Uterus (tissue), 4 donors: Measurements from ENCODE around the gene LACTB. TPM values are rescaled to one million over a fixed set of nuclear protein-coding genes. Genes with fewer than 3 reads are reported as not detected.

Source experiments
- DNase-seq, 2 donors: peaks; one replicate each; pipeline ENCODE4 v3.0.0-alpha.2; 2019 to 2020
- H3K27ac ChIP-seq, 2 donors: fragments of 200-600 bp; sonication (generic); 1 replicate in 1 of 2; 2 replicates in 1 of 2; pipeline ENCODE4 v1.5.1; 2016 to 2018
- H3K27me3 ChIP-seq, 2 donors: fragments of 200-600 bp; sonication (generic); one replicate each; pipeline ENCODE4 v1.5.1; 2018 to 2019; ENCODE audit warnings: control low read depth in 1 of 2
- H3K36me3 ChIP-seq, 2 donors: fragments of 200-600 bp; sonication (generic); one replicate each; pipeline ENCODE4 v1.5.1; 2019; ENCODE audit warnings: control low read depth in 1 of 2
- H3K4me1 ChIP-seq, 2 donors: fragments of 200-600 bp; sonication (generic); one replicate each; pipeline ENCODE4 v1.5.1; 2018 to 2019; ENCODE audit warnings: control low read depth in 1 of 2
- H3K4me3 ChIP-seq, 2 donors: fragments of 200-600 bp; sonication (generic); 1 replicate in 1 of 2; 2 replicates in 1 of 2; pipeline ENCODE4 v1.5.1; 2018 to 2019; ENCODE audit warnings: mild to moderate bottlenecking in 1 of 2
- H3K9me3 ChIP-seq, 2 donors: fragments of 200-600 bp; sonication (generic); one replicate each; pipeline ENCODE4 v1.5.1; 2019; ENCODE audit warnings: control low read depth in 1 of 2
- POLR2A ChIP-seq, 2 donors: fragments of 450-650 bp; IDR thresholded peaks; one replicate each; pipeline ENCODE4 v1.6.1; 2016; ENCODE audit warnings: antibody characterized with exemption in 2 of 2, mild to moderate bottlenecking in 1 of 2, moderate library complexity in 1 of 2
- intact Hi-C: fragments of 100-400 bp; cut with DNase I; formaldehyde crosslinking; loops from one replicate; pipeline ENCODE4 v1.15.1; 2023; ENCODE audit warnings: low total_unique reads
- total RNA-seq, 4 donors: library from RNA; depleted of rRNA in 3 of 4; stranded (reverse); fragments of >200 nt in 3 of 4; gene quantifications; one replicate each; pipeline versions ENCODE4 v1.1.0 to v1.2.4, GENCODE V29; 2014 to 2023
- TF ChIP-seq, protein P1 (sequence below), 4 experiments: fragments of 200-600 bp in 2 of 4; fragments of 450-650 bp in 2 of 4; sonication (generic) in 2 of 4; IDR thresholded peaks; one replicate each; pipeline ENCODE4 v1.5.1; 2016 to 2019; ENCODE audit warnings: antibody characterized with exemption in 4 of 4, mild to moderate bottlenecking in 2 of 4, moderate library complexity in 1 of 4
- donor health status: DM: yes; HTN: yes; CAD: no.

Gene LACTB
- total RNA-seq, 4 donors from 2014 or later, result 7.9 to 13.6 (median 9.6) TPM

DNA sequence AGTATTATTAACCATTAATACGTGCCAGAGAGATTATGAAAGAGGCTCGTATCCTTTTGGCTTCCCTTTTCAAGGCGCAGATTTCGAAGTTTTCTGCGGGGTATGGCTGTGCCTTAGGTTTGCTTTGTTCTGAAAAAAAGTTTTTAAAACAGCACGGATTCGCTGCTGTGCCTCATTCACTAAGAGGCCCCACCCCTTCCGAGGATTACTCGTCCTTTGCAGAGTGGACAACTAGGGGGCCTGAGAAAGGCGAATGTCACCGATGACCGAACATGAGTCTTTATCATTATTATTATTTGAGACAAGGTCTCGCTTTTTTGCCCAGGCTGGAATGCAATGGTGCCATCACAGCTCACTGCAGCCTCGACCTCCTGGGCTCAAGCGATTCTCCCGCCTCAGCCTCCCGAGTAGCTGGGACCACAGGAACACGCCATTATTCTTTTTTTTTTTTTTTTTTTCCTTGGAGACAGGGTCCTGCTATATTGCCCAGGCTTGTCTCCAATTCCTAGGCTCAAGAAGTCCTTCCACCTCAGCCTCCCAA lies 36.3 kb downstream of the LACTB start:
- H3K9me3 ChIP-seq, result no peaks in the 10 kb centered on the region
- H3K27me3 ChIP-seq, result no peaks in the 10 kb centered on the region
- no peaks in the 10 kb centered on the region for H3K36me3 ChIP-seq
- peak overlapping the region; percentile 88 for H3K4me3 ChIP-seq
- DNase-seq, result peak; percentile 60 to 70
- no peak for TF ChIP-seq POLR2A (IDR thresholded peaks at IDR 0.05)
- TF ChIP-seq, protein P1, sequence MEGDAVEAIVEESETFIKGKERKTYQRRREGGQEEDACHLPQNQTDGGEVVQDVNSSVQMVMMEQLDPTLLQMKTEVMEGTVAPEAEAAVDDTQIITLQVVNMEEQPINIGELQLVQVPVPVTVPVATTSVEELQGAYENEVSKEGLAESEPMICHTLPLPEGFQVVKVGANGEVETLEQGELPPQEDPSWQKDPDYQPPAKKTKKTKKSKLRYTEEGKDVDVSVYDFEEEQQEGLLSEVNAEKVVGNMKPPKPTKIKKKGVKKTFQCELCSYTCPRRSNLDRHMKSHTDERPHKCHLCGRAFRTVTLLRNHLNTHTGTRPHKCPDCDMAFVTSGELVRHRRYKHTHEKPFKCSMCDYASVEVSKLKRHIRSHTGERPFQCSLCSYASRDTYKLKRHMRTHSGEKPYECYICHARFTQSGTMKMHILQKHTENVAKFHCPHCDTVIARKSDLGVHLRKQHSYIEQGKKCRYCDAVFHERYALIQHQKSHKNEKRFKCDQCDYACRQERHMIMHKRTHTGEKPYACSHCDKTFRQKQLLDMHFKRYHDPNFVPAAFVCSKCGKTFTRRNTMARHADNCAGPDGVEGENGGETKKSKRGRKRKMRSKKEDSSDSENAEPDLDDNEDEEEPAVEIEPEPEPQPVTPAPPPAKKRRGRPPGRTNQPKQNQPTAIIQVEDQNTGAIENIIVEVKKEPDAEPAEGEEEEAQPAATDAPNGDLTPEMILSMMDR (IDR thresholded peaks at IDR 0.05), result no peak
- H3K4me1 ChIP-seq, result no peaks in the 10 kb centered on the region
- intact Hi-C loops, result no loop called here
- H3K27ac ChIP-seq, result peak overlapping the region; percentile 94 to 99

DNA sequence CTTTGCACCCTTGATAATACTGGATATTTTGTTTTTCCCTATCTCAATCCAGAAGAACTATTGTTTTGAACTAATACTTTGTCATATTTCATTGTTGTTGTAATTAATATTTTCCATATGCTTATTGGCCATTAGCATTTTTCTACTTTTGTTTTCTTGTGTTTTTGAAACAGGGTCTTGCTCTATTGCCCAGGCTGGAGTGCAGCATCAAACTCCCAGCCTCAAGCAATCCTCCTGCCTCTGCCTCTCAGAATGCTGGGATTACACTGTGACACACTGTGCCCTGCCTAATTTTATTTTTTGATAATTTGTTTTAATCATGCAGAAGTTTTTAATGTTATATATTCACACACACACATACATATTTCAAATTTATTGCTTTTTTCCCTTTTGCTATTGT lies 39.0 kb downstream of the LACTB start:
- no peaks in the 10 kb centered on the region for H3K36me3 ChIP-seq
- H3K27me3 ChIP-seq, result no peaks in the 10 kb centered on the region
- no peak for DNase-seq
- H3K27ac ChIP-seq, result no peak overlapping the region
- H3K4me1 ChIP-seq, result no peaks in the 10 kb centered on the region
- no peaks in the 10 kb centered on the region for H3K9me3 ChIP-seq
- no peak overlapping the region for H3K4me3 ChIP-seq
- no peak for TF ChIP-seq POLR2A (IDR thresholded peaks at IDR 0.05)
- TF ChIP-seq, protein P1 (IDR thresholded peaks at IDR 0.05), result no peak
- intact Hi-C loops, result no loop called here

DNA sequence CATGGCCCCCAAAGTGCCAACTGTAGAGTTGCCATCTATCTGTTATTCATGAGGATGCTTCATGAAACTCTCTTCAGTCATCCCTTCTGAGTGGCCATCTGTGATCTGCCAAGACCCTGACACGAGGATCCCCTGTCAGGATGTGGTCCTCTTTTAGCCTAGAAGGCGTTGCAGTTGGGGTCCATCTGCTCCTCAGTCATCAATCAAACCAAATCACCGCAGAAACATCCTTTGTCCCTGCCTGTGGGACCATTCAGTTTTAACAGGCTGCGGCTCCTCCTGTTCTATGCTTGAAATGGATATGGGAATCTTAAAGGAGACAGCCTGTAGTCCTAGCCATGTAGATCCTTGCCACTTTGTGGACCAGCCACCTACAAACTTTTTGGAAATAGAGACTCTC lies 41.6 kb downstream of the LACTB start:
- intact Hi-C loops, result no loop called here
- no peak overlapping the region for H3K4me3 ChIP-seq
- DNase-seq, result no peak
- H3K9me3 ChIP-seq, result no peaks in the 10 kb centered on the region
- TF ChIP-seq POLR2A (IDR thresholded peaks at IDR 0.05), result no peak
- TF ChIP-seq, protein P1 (IDR thresholded peaks at IDR 0.05), result no peak
- no peaks in the 10 kb centered on the region for H3K27me3 ChIP-seq
- H3K36me3 ChIP-seq, result no peaks in the 10 kb centered on the region
- no peak overlapping the region for H3K27ac ChIP-seq
- no peaks in the 10 kb centered on the region for H3K4me1 ChIP-seq

DNA sequence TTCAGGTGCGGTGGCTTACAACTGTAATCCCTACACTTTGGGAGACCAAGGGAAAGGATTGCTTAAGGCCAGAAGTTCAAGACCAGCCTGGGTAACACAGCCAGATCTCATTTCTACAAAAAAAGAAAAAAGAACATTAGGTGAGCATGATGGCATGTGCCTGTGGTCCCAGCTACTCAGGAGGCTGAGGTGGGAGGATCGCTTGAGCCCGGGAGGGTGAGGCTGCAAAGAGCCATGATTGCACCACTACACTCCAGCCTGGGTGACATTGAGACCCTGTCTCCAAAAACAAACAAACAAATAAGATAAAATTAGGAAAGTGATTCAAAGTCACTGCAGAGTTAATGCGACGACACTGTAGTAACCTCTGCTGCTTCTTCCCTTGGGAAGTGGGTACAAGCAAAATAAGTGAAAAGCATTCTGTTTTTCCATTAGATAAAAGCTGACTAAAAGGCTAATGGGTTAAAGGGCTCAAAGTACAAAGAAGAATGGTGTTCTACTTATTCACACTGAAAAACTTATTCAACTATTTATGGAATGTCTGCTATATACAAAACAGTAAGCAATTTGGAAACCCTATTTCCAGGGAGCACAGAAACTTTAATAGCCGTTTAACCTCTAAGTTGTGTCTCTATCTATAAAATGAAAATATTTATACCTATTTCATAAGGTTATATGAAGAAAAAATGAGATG lies 43.7 kb downstream of the LACTB start:
- TF ChIP-seq, protein P1 (IDR thresholded peaks at IDR 0.05), result no peak
- no peak for TF ChIP-seq POLR2A (IDR thresholded peaks at IDR 0.05)
- H3K27me3 ChIP-seq, result no peaks in the 10 kb centered on the region
- H3K4me1 ChIP-seq, result no peaks in the 10 kb centered on the region
- H3K27ac ChIP-seq, result no peak overlapping the region
- intact Hi-C loops, result no loop called here
- DNase-seq, result no peak
- no peak overlapping the region for H3K4me3 ChIP-seq
- H3K36me3 ChIP-seq, result no peaks in the 10 kb centered on the region
- no peaks in the 10 kb centered on the region for H3K9me3 ChIP-seq

DNA sequence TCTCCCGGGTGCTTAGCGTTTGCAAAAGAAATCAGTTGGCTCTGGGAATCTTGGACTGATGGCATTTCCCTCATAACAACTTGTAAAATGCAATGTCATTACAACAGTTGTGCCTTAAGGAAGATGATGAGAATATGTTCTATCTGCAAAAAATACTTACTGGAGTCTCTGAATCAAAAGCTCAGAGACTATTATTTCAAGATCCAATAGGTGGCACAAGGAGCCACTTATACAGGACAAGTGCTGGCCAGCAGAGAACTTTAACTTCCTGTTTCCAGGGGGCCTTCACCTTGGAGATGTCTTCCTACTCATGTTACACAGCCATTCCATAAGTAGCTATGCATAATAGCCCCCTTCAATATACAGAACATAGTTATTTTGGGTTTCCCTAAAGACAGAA lies 44.6 kb downstream of the LACTB start:
- intact Hi-C loops, result no loop called here
- H3K4me1 ChIP-seq, result no peaks in the 10 kb centered on the region
- no peaks in the 10 kb centered on the region for H3K9me3 ChIP-seq
- H3K27ac ChIP-seq, result no peak overlapping the region
- no peak for DNase-seq
- H3K4me3 ChIP-seq, result no peak overlapping the region
- TF ChIP-seq, protein P1 (IDR thresholded peaks at IDR 0.05), result no peak
- TF ChIP-seq POLR2A (IDR thresholded peaks at IDR 0.05), result no peak
- no peaks in the 10 kb centered on the region for H3K36me3 ChIP-seq
- no peaks in the 10 kb centered on the region for H3K27me3 ChIP-seq
